Right lobe of liver (tissue), 4 donors: ENCODE measurements around the gene ITGA5.

Experiments
- POLR2A ChIP-seq: fragments of 450-650 bp; IDR thresholded peaks from one replicate; pipeline ENCODE4 v1.6.1; 2017; ENCODE audit warnings: antibody characterized with exemption, mild to moderate bottlenecking
- TF ChIP-seq, protein P1 (sequence below), 4 donors: fragments of 200-600 bp in 3 of 4; fragments of 450-650 bp in 1 of 4; IDR thresholded peaks; one replicate each; pipeline versions ENCODE4 v1.5.1 to v1.8.0; 2016 to 2022; ENCODE audit warnings: antibody characterized with exemption in 4 of 4, mild to moderate bottlenecking in 2 of 4
- donor health status: DM: no; HTN: no; CAD: no.
- donor health status: DM: no; HTN: no; CAD: no.
- donor health status: DM: no; HTN: yes; CAD: no.

DNA sequence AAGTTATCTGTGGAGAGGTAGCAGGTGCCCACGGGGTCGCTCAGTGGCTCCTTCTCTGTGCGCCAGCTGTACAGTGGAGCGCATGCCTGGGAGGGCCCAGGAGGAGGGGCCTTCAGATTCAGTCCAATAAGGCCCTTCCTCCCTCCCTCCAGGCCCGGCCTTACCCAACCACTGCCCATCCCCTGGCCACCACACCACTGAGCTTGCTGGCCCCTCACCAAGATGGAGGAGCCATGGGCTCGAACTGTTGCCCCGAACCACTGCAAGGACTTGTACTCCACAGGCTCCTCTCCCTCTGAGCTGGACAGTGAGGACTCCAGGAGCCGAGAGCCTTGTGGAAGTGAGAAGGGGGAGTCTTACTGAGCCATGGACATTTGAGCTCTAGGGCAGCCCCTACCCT lies 9.8 kb downstream of the ITGA5 start:
- TF ChIP-seq, protein P1, sequence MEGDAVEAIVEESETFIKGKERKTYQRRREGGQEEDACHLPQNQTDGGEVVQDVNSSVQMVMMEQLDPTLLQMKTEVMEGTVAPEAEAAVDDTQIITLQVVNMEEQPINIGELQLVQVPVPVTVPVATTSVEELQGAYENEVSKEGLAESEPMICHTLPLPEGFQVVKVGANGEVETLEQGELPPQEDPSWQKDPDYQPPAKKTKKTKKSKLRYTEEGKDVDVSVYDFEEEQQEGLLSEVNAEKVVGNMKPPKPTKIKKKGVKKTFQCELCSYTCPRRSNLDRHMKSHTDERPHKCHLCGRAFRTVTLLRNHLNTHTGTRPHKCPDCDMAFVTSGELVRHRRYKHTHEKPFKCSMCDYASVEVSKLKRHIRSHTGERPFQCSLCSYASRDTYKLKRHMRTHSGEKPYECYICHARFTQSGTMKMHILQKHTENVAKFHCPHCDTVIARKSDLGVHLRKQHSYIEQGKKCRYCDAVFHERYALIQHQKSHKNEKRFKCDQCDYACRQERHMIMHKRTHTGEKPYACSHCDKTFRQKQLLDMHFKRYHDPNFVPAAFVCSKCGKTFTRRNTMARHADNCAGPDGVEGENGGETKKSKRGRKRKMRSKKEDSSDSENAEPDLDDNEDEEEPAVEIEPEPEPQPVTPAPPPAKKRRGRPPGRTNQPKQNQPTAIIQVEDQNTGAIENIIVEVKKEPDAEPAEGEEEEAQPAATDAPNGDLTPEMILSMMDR (IDR thresholded peaks at IDR 0.05): no peak
- TF ChIP-seq POLR2A: no peak
